NAMALWA (cell line): ENCODE results near the gene TTLL8.
"Not testable (repeated sequence)": the region's sequence is repeated elsewhere in the genome, so short reads cannot be mapped to it uniquely, and the experiment has no call there.

Source experiments
- DNase-seq: peaks from one replicate; pipeline ENCODE4 v3.0.0-alpha.2; 2015; ENCODE audit warnings: low spot score

The TTLL8 gene

DNA sequence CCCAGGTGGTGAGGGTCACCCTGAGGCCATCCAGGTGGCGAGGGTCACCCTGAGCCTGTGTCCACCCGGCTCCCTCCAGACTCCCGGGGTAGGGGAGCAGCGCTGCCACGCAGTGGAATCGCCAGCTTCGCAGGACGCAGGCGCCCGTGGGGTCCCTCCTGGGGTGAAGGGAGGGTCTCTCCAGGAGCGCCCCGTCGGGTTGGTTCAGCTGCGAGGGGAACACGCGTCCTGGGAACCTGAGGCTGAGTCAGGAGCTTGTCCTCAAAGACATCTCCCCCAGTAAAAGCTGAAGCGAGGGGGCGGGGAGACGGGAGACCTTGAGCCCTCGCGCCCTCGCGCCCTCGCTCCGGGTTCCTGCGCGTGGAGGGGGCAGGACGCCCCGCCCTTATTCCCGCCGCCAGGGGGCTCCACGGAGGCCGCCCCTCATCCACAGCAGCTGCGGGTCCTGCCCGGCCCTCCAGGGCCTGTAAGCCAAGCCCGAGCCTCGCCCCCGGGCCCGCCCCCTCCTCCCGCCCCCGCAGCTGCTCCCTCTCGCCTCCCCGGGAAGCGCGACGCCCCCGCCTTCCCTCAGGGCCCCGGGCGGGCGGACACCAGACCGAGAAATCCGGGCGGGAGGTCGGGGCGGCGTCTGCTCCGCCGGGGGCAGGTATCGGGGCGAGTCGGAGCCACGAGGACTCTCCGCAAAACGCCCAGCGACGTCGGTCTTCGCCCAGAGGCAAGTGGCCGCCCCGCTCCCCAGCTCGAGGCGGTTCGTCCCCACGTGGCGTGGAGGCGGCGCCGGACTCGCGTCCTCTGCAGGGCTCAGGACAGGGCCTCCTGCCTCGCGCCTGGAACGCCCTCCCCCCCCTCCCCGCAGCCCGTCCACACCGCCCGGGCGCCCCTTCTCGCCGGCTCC lies 74.7 kb downstream of the TTLL8 start:
- no peak for DNase-seq

GRCh38 chr22:49981799-49982198 lies 76.3 kb downstream of the TTLL8 start:
- DNase-seq = not testable (repeated sequence)

GRCh38 chr22:49979587-49980264 lies 78.4 kb downstream of the TTLL8 start:
- DNase-seq = peak; percentile 74

GRCh38 chr22:49977578-49977977 lies 80.5 kb downstream of the TTLL8 start:
- no peak for DNase-seq

DNA sequence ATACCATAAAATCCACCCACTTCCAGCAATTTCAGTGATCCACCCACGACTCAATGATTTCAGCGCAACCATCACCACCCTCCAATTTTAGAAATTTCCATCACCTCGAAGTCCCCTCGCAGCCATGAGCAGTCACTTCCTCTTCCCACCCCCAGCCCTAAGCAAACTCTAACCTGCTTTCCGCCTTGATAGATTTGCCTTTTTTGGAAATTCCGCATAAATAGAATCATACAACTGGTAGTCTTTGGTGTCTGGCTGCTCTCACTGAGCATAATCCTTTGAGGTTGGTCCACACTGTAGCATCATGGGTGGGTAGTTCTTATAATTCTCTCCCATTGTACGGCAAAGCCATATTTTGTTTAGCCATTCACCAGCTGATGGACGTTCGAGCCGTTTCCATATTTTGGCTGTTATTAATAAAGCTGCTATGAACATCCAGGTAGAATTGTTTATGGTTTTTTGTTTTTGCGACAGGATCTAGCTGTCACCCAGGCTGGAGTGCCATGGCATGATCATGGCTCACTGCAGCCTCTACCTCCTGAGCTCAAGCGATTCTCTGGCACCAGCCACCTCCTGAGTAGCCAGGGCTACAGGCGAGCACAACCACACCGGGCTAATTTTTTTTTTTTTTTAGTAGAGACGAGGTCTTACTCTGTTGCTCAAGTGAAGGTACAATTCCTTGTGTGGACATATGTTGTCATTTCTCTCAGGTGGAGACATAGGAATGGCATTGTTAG lies 81.5 kb downstream of the TTLL8 start:
- peak; percentile 73 for DNase-seq

- DNase-seq = no peak
Measured at GRCh38 chr22:49975543-49976389, 82.3 kb downstream of the TTLL8 start.

DNA sequence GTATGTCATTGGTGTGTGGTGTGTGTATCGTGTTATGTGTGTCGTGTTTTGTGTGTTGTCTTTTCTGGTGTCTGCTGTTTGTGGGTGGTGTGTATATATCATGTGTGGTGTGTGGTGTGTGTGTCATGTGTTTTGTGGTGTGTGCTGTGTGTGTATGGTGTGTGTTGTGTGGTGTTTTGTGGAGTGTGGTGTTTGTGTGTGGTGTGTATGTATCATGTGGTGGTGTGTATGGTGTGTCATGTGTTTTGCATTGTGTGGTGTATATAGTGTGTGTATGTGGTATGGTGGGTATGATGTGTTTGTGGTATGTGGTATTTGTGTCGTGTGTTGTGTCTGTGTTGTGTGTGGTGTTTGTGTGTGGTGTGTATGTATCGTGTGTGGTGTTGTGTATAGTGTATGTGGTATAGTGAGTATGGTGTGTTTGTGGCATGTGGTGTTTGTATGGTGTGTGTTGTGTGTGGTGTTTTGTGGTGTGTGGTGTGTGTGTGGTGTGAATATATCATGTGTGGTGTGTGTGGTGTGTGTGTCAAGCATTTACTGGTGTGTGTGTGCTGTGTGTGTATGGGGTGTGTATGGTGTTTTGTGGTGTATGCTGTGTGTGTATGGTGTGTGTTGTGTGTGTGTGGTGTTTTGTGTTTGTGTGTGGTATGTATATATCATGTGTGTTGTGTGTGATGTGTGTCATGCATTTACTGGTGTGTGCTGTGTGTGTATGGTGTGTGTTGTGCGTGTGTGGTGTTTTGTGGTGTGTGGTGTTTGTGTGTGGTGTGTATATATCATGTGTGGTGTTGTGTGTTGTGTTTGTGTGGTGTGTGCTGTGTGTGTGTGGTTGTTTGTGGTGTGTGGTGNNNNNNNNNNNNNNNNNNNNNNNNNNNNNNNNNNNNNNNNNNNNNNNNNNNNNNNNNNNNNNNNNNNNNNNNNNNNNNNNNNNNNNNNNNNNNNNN lies 84.8 kb downstream of the TTLL8 start:
- DNase-seq = peak; percentile 38

DNA sequence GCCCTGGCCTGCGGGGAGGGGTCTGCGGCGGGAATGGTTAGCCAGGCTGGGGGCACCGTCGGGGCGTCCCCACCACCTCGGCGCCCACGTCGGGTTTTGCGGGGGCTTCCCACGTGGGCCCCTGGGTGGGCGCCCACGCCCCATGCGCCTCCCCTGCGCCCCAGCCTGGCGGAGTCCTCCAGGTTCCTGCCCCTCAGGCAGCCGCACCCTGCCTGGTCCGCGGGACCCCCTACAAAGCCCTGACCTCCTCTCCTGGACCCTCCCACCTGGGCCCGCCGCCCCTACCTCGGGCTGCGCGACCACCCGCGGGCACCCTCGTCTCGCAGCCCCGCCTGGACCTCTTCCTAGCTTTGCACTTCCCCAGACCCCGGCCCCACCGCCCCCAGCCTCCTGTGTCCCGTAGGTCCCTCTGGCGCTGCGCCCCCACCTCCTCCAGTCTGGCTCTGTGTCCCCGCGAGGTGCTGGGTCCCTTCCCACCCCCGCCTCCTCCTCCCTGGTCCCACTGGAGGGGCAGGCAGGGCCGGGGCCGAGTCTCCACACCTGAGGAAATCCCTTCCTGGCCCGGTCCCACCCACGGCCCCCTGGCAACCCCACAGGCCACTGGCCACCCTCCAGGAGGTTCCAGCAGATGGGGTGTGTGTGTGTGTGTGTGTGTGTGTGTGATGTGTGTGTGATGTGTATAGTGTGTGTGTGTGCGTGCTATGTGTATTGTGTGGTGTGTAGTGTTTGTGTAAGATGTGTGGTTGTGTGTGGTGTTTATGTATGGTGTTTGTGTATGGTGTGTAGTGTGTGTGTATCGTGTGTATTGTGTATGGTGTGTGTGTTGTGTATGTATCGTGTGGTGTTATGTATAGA lies 85.7 kb downstream of the TTLL8 start:
- DNase-seq = no peak

DNA sequence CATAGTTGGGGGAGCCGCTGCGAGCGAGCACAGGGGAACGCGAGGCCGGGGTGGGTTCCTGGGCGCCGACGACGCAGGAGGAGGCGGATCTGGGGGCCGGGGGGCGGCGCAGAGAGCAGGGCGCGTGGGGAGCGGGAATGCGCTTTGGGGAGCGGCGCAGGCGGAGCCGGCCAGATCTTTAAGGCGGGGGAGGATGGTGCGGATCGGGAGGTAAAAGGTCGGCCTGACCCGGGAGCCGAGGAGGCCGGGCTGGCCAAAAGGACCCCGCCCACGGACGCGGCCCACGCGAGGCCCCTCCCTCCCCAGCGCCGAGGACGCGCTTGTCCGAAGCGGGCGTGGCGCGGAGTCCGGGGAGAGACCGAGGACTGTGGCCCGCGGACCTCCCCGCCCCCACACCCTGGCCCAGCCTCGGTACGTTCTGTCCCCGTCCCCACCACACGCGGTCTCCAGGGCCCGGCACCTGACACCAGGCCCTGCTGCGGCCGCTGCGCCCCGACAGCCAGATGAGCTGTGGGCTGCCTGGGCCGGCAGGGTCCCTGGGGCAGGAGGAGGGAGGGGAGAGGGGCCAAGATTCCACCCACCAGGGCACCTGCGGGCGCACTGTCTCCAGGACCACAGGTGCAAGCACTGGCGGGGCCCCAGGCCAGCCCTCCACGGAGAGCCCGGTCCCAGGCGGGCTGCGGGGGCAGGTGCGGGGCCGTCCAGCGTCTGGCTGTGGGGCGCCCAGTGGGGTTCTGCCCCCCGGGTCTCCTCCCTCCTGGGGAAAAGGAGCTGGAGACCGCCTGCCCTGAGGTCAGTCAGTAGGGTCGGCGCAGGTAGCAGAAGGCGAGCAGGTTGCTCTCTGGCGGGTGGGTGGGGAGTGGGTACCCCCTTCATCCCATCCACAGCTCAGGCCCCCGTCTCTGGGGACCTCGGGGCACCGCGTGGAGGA lies 86.6 kb downstream of the TTLL8 start:
- DNase-seq = peak; percentile 49

GRCh38 chr22:49970528-49971231 lies 87.4 kb downstream of the TTLL8 start:
- DNase-seq = peak; percentile 90

- DNase-seq = no peak
Measured at GRCh38 chr22:49969751-49970527, 88.2 kb downstream of the TTLL8 start.

DNA sequence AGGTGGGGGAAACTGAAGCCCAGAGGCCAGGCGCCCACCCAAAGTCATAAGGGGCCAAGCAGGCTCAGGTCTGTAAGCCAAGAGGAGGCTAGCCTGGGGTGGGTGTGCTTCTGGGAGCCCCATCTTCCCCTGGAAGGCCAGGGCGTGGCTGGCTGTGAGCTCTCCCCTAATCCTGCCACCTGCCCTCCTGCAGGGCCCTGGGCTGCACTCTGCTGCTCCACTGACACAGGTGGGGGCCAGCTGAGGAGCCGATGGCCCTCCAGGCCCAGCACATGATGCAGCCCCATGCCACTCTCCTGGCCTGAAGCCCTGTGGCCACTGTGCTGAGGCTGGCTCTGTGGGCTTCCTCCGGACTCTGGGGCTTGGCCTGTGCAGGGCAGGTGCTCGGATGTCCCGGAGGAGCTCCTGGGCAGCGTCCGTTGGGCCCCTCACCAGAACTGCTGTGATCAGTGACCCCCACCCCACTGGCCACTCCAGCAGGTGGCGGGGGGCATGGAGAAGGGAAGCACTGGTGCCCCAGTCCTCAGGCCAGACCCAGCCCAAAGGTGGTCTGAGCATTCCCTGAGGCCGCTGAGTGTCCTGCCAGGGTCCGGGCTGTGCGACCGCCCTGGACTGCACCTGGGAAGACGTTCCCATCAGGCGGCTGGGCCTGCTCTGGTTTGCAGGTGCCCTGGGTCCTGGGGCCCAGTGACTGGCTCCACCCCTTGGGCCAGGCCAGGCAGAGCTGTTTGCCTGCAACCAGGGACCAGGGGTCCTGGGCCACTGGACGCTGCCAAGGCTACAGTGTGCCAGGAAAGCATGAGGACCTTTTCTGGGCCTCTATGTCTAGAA lies 89.1 kb downstream of the TTLL8 start:
- no peak for DNase-seq
